Osteocyte (in vitro differentiated cells): Measurements from ENCODE around the gene WDR49. TPM values are rescaled to one million over a fixed set of nuclear protein-coding genes. Genes with fewer than 3 reads are reported as not detected.

ENCODE experiments used
- DNase-seq: peaks from one replicate; pipeline ENCODE4 v3.0.0; 2021; ENCODE audit warnings: mixed read lengths; ENCODE audit not compliant: unreplicated experiment; ENCODE audit errors: extremely low spot score
- H3K27ac Mint-ChIP-seq: one replicate; pipeline ENCODE4 v1.8.0; 2021; ENCODE audit warnings: mild to moderate bottlenecking, mixed read lengths; ENCODE audit not compliant: unreplicated experiment
- H3K27me3 Mint-ChIP-seq: one replicate; pipeline ENCODE4 v1.8.0; 2021; ENCODE audit warnings: mixed read lengths; ENCODE audit not compliant: unreplicated experiment
- H3K36me3 Mint-ChIP-seq: one replicate; pipeline ENCODE4 v1.8.0; 2021; ENCODE audit warnings: mixed read lengths; ENCODE audit not compliant: unreplicated experiment
- H3K4me1 Mint-ChIP-seq: one replicate; pipeline ENCODE4 v1.8.0; 2021; ENCODE audit warnings: mixed read lengths; ENCODE audit not compliant: unreplicated experiment
- H3K4me3 Mint-ChIP-seq: one replicate; pipeline ENCODE4 v1.8.0; 2021; ENCODE audit warnings: mild to moderate bottlenecking, moderate library complexity, mixed read lengths; ENCODE audit not compliant: unreplicated experiment
- H3K9me3 Mint-ChIP-seq: one replicate; pipeline ENCODE4 v1.8.0; 2021; ENCODE audit warnings: mixed read lengths; ENCODE audit not compliant: unreplicated experiment
- total RNA-seq: library from RNA; stranded (reverse); gene quantifications from 2 replicates; pipeline ENCODE4 v1.2.1, GENCODE V29; 2021
- TF ChIP-seq, protein P1 (sequence below): fragments of 200-600 bp; sonication (generic); IDR thresholded peaks from 2 replicates; pipeline ENCODE4 v1.5.0; 2021; ENCODE audit warnings: antibody characterized with exemption, mild to moderate bottlenecking, moderate library complexity

WDR49 gene
- total RNA-seq, 1 donor from 2014 or later = not detected

DNA sequence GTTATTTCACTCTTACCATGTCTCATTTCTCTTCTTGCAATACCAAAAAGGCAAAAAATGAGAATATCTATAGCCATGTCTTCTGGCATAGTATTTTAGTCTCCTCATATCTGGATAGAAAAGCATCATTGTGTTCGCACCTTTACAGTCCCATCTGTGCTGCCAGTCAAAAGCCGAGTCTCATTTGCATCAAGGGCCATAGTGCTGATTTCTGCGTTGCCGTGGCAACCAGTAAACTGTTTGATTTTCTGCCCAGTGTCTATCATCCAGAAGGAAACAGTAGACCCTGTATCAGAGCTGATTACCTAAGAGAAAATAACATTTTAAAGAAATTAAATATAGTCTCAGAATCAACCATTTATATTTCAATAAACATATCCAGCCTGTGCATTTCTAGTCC is 93.8 kb downstream of the WDR49 start:
- Mint-ChIP-seq H3K4me1 (no peaks in the 10 kb centered on the region), H3K4me3 (no peak overlapping the region), H3K36me3 (no peaks in the 10 kb centered on the region), H3K27me3 (no peaks in the 10 kb centered on the region), H3K27ac (no peak overlapping the region), H3K9me3 (no peaks in the 10 kb centered on the region)
- TF ChIP-seq, protein P1, sequence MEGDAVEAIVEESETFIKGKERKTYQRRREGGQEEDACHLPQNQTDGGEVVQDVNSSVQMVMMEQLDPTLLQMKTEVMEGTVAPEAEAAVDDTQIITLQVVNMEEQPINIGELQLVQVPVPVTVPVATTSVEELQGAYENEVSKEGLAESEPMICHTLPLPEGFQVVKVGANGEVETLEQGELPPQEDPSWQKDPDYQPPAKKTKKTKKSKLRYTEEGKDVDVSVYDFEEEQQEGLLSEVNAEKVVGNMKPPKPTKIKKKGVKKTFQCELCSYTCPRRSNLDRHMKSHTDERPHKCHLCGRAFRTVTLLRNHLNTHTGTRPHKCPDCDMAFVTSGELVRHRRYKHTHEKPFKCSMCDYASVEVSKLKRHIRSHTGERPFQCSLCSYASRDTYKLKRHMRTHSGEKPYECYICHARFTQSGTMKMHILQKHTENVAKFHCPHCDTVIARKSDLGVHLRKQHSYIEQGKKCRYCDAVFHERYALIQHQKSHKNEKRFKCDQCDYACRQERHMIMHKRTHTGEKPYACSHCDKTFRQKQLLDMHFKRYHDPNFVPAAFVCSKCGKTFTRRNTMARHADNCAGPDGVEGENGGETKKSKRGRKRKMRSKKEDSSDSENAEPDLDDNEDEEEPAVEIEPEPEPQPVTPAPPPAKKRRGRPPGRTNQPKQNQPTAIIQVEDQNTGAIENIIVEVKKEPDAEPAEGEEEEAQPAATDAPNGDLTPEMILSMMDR = no peak
- DNase-seq = no peak

DNA sequence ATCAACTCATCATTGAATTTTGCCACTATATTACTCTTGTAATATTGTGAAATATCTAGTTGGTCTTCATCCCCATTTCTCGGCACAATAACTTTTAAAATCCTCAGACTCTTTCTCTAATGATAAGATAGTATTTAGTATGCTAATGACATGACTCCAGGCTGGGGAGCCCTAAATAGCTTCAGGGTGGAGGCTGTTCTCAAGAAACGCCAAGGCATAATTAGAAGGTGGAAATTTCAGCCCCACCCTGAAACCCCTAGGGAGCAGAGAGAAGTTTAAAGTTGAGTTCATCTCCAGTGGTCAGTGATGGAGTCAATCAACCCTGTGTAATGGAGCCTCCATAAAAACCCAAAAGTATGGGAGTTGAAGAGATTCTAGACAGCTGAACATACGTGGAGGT is 98.8 kb downstream of the WDR49 start:
- H3K4me1 Mint-ChIP-seq = no peaks in the 10 kb centered on the region
- TF ChIP-seq, protein P1 = no peak
- H3K9me3 Mint-ChIP-seq = no peaks in the 10 kb centered on the region
- no peaks in the 10 kb centered on the region for H3K36me3 Mint-ChIP-seq
- H3K27ac Mint-ChIP-seq = no peak overlapping the region
- no peaks in the 10 kb centered on the region for H3K27me3 Mint-ChIP-seq
- no peak overlapping the region for H3K4me3 Mint-ChIP-seq
- no peak for DNase-seq

DNA sequence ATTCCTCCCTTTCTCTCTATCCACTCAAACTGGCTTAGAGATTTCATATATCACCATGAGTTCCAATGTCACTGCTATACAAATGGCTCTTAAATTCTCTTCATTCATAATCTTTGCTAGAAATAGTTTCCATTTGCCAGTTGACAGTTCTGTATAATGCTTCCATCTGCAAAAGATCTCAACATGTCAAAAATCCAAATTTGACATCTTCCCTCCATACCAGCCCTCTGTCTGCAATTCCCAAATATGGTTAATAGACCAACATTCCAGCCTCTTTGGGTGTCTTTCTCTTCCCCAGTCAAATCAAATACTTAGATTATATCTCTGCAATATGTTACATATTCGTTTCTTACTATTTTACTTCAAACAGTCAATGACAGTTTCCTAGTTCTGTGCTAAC is 115.7 kb downstream of the WDR49 start:
- Mint-ChIP-seq H3K4me3 (no peak overlapping the region), H3K4me1 (no peaks in the 10 kb centered on the region), H3K27me3 (no peaks in the 10 kb centered on the region), H3K9me3 (peaks cover 5% of the 10 kb centered on the region), H3K27ac (no peak overlapping the region), H3K36me3 (no peaks in the 10 kb centered on the region)
- no peak for DNase-seq
- TF ChIP-seq, protein P1 = no peak

DNA sequence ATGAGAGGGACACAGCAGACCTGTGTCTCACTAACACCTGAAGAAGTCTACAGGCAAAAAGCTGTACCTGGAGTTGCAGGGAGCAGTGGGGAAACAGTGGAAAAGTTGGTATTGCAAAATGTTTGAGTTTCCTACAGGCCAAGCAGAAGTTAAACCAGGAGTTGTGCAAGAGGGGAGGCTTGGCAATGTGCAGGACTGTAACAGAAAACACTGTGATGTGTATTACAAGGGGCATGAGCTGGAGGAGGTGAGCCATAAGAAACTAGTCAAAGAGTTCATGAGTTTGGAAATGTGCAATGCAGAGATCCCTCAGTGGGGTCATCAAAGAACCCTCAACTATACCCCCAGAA is 132.8 kb downstream of the WDR49 start:
- Mint-ChIP-seq H3K27me3 (no peaks in the 10 kb centered on the region), H3K36me3 (no peaks in the 10 kb centered on the region), H3K4me3 (no peak overlapping the region), H3K27ac (no peak overlapping the region), H3K9me3 (peaks cover 10% of the 10 kb centered on the region), H3K4me1 (no peaks in the 10 kb centered on the region)
- no peak for DNase-seq
- TF ChIP-seq, protein P1 = no peak

DNA sequence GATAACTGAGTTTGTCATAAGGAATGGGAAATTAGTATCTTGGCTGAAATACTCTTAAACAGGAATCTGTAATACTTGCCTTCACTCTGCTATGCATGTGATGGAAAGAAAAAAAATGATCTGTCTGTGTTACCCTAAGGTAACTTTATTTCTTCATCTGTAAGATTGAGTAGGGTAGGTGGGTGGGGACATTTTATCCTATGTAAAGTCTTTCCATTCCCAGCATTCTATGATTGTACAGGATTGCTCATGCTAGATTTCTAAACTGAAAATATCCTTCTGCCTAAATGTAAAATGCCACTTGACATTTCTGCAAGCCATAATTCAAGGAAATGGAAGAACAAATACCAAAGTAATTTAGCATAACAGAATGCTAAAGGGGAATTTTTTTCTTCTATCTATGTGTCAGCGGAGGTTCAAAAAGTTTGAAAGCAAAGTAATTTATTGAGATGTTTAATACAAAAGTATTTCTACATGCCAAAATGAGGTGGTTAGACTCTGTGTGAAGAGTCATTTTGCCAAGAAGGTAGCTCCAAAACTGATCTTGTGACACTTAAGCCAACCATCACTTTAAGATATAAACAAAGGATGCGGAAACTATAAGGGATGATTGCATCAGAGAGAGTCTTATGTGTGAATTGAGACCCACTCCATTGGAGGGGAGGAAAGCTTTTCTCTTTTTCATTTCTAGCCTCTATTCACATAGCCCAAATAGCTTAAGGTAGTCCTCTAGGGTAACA is 133.3 kb downstream of the WDR49 start:
- H3K27ac Mint-ChIP-seq = no peak overlapping the region
- DNase-seq = no peak
- H3K36me3 Mint-ChIP-seq = no peaks in the 10 kb centered on the region
- H3K4me1 Mint-ChIP-seq = no peaks in the 10 kb centered on the region
- TF ChIP-seq, protein P1 = no peak
- H3K4me3 Mint-ChIP-seq = no peak overlapping the region
- no peaks in the 10 kb centered on the region for H3K27me3 Mint-ChIP-seq
- H3K9me3 Mint-ChIP-seq = peaks cover 10% of the 10 kb centered on the region
